Kidney (tissue), 14 donors: ENCODE results near the gene SPAM1. TPM values are rescaled to one million over a fixed set of nuclear protein-coding genes. Genes with fewer than 3 reads are reported as not detected.

Experiments used
- DNase-seq, 5 donors: peaks; one replicate each; pipeline ENCODE4 v3.0.0-alpha.2; 2013 to 2020
- FAIRE-seq: peaks from 2 replicates; lab custom pipeline; 2012; peaks lifted over from hg19 to GRCh38; lab: Jason Lieb, UNC
- H3K27ac ChIP-seq, 2 donors: one replicate each; pipeline ENCODE4 v1.7.0; 2013; ENCODE audit warnings: low read depth in 2 of 2, low read length in 2 of 2, inconsistent platforms in 1 of 2
- H3K27me3 ChIP-seq: one replicate; pipeline ENCODE4 v1.7.1; 2013; ENCODE audit warnings: low read length, inconsistent platforms; ENCODE audit not compliant: control insufficient read depth, insufficient read depth
- H3K36me3 ChIP-seq, 3 donors: one replicate each; pipeline versions ENCODE4 v1.7.0 to v1.7.1; 2013; ENCODE audit warnings: low read length in 3 of 3, control low read depth in 1 of 3, inconsistent platforms in 1 of 3; ENCODE audit not compliant: insufficient read depth in 3 of 3, control insufficient read depth in 2 of 3
- H3K4me1 ChIP-seq, 3 donors: one replicate each; pipeline versions ENCODE4 v1.7.0 to v1.7.1; 2013; ENCODE audit warnings: low read length in 3 of 3, inconsistent platforms in 1 of 3, low read depth in 1 of 3; ENCODE audit not compliant: control insufficient read depth in 2 of 3, insufficient read depth in 2 of 3
- H3K4me3 ChIP-seq, 3 donors: one replicate each; pipeline versions ENCODE4 v1.7.0 to v1.8.1; 2013; ENCODE audit warnings: low read length in 3 of 3, control low read depth in 1 of 3, inconsistent platforms in 1 of 3
- H3K9ac ChIP-seq, 3 donors: one replicate each; pipeline versions ENCODE4 v1.7.0 to v1.7.1; 2013; ENCODE audit warnings: low read length in 3 of 3, control low read depth in 1 of 3, inconsistent platforms in 1 of 3
- H3K9me3 ChIP-seq, 3 donors: one replicate each; pipeline versions ENCODE4 v1.7.0 to v1.7.1; 2013; ENCODE audit warnings: low read length in 3 of 3, control low read depth in 1 of 3, inconsistent platforms in 1 of 3; ENCODE audit not compliant: control insufficient read depth in 2 of 3, insufficient read depth in 1 of 3
- CTCF ChIP-seq: IDR thresholded peaks from 3 replicates; pipeline ENCODE4 v1.5.1; 2012; ENCODE audit warnings: mild to moderate bottlenecking, moderate library complexity, borderline replicate concordance; ENCODE audit not compliant: insufficient read depth; ENCODE audit errors: extremely low read depth
- intact Hi-C: fragments of 100-400 bp; cut with DNase I; formaldehyde crosslinking; loops from one replicate; pipeline ENCODE4 v1.11.1; 2022
- polyA plus RNA-seq: library from polyadenylated mRNA; stranded (reverse); fragments of 350-450 nt; fragmentation: Illumina TruSeq; extraction: RNeasy Lipid Tissue Mini Kit (QIAGEN cat#74804); gene quantifications from one replicate; pipeline ENCODE4 v1.2.3, GENCODE V29; 2014; ENCODE audit warnings: low read depth, low replicate concordance; ENCODE audit not compliant: insufficient read depth
- total RNA-seq: library from RNA; stranded (reverse); fragmentation: NEBNext Ultra II Directional; extraction: Animal tissue kit (Norgen Biotek cat#: 25700); gene quantifications from one replicate; pipeline ENCODE4 v1.2.1, GENCODE V29; 2021
- donor health status: control.
- donor health status: control.
- donor health status: control.
- donor health status: control.
- donor health status: control.
- donor health status: DM: yes; HTN: yes; CAD: no.
- donor health status: Normal renal cell carcinoma (clear cell type).

The SPAM1 gene
- total and polyA plus RNA-seq, 2 donors from 2014 or later: not detected

- H3K27ac ChIP-seq: no peak overlapping the region
- DNase-seq (no peak), FAIRE-seq (no peak)
- intact Hi-C loops: no loop called here
- H3K9ac ChIP-seq: no peak overlapping the region
- H3K4me3 ChIP-seq: no peak overlapping the region
- H3K9me3 ChIP-seq: no peaks in the 10 kb centered on the region
- no peaks in the 10 kb centered on the region for H3K4me1 ChIP-seq
- no peaks in the 10 kb centered on the region for H3K36me3 ChIP-seq
- TF ChIP-seq CTCF: no peak
- no peaks in the 10 kb centered on the region for H3K27me3 ChIP-seq
Measured at GRCh38 chr7:123941391-123942180, 16.5 kb downstream of the SPAM1 start.

GRCh38 chr7:123944395-123944794 is 19.4 kb downstream of the SPAM1 start:
- Histone ChIP-seq H3K36me3 (no peaks in the 10 kb centered on the region), H3K4me3 (no peak overlapping the region), H3K27ac (no peak overlapping the region), H3K9me3 (no peaks in the 10 kb centered on the region), H3K27me3 (no peaks in the 10 kb centered on the region), H3K4me1 (no peaks in the 10 kb centered on the region), H3K9ac (no peak overlapping the region)
- TF ChIP-seq CTCF: no peak
- intact Hi-C loops: no loop called here
- DNase-seq (no peak), FAIRE-seq (no peak)

GRCh38 chr7:123945938-123946337 is 20.9 kb downstream of the SPAM1 start:
- H3K27me3 ChIP-seq: no peaks in the 10 kb centered on the region
- DNase-seq (no peak), FAIRE-seq (no peak)
- no peak overlapping the region for H3K9ac ChIP-seq
- no peak overlapping the region for H3K4me3 ChIP-seq
- H3K36me3 ChIP-seq: no peaks in the 10 kb centered on the region
- no peak overlapping the region for H3K27ac ChIP-seq
- no peaks in the 10 kb centered on the region for H3K4me1 ChIP-seq
- H3K9me3 ChIP-seq: no peaks in the 10 kb centered on the region
- TF ChIP-seq CTCF: no peak
- intact Hi-C loops: no loop called here
